Measurements from ENCODE around the gene UBAC1.
A peak's percentile ranks its signal among the peaks of the same experiment; 100 is the strongest.

The UBAC1 gene

DNA sequence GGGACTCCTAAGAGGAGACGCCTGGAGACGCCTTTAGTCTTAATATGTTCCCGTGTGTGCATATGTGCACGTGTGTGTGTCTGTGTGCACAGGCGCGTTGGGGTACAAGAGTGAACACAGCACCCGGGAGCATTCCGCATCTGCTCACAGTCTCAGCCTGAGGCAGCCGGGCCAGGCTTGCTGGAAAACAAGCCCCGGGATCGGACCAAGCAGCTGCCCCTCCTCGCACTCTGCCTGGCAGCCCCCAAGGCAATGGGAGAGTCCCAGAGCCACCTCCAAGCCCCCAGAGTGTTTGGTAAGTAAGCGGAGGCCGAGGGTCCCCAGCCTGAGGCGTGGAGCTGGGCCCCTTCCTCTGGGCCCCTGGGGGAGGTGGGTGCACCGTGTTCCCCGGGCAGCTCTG is 27.3 kb upstream of the UBAC1 start:
- ATAC-seq: no peak
- no peaks in the 10 kb centered on the region for H3K36me3 Mint-ChIP-seq (ENCODE audit: low read depth)
- peaks cover 15% of the 10 kb centered on the region for H3K4me1 Mint-ChIP-seq
- DNase-seq: no peak
- no peak overlapping the region for H3K4me3 Mint-ChIP-seq
- H3K27me3 Mint-ChIP-seq: no peaks in the 10 kb centered on the region
- H3K9me3 Mint-ChIP-seq: no peaks in the 10 kb centered on the region
- H3K27ac Mint-ChIP-seq: no peak overlapping the region

DNA sequence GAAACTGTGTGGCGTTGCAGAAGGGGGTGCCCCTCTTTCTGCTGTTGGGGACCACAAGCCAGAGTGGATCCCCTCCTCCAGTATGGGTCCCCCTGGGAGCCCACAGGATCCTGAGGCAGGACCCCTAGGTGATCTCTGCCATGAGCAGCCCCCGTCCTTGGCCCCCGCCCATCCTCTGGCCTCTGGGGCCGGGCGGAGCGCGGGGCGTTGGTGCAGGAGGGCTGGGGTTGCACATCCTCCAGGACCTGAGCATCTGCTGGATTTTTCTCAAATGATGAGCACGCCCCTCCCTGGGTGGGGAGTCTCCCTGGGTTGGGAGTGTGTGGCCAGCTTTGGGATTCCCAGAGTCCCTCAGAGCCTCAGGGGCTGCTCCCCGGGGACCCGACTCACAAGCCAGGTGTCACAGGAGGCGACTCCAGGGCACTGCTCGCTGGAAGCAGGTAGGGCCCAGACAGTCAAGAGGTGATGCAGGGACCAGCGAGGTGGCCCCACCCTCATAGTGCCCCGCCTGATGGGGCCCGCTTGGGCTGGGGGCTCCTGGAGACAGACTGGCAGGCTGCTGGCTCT is 26.7 kb upstream of the UBAC1 start:
- Mint-ChIP-seq H3K27ac (no peak overlapping the region), H3K4me3 (no peak overlapping the region), H3K4me1 (peaks cover 15% of the 10 kb centered on the region), H3K9me3 (no peaks in the 10 kb centered on the region), H3K27me3 (no peaks in the 10 kb centered on the region), H3K36me3 (ENCODE audit: low read depth) (no peaks in the 10 kb centered on the region)
- DNase-seq (no peak), ATAC-seq (no peak)

GRCh38 chr9:135986605-135987004 is 25.4 kb upstream of the UBAC1 start:
- no peak for ATAC-seq
- Mint-ChIP-seq H3K27ac (no peak overlapping the region), H3K9me3 (no peaks in the 10 kb centered on the region), H3K4me3 (no peak overlapping the region), H3K36me3 (ENCODE audit: low read depth) (no peaks in the 10 kb centered on the region), H3K27me3 (no peaks in the 10 kb centered on the region), H3K4me1 (peaks cover 6% of the 10 kb centered on the region)
- no peak for DNase-seq

- H3K4me1 Mint-ChIP-seq: peaks cover 6% of the 10 kb centered on the region
- no peak overlapping the region for H3K4me3 Mint-ChIP-seq
Observed at GRCh38 chr9:135985889-135986288, 24.7 kb upstream of the UBAC1 start.

GRCh38 chr9:135985459-135985774 is 24.2 kb upstream of the UBAC1 start:
- Mint-ChIP-seq H3K36me3 (ENCODE audit: low read depth) (no peaks in the 10 kb centered on the region), H3K4me3 (no peak overlapping the region), H3K4me1 (peaks cover 6% of the 10 kb centered on the region), H3K27me3 (no peaks in the 10 kb centered on the region), H3K9me3 (no peaks in the 10 kb centered on the region), H3K27ac (no peak overlapping the region)
- no peak for DNase-seq
- no peak for ATAC-seq

More at GRCh38 chr9:135985889-135986288, 24.7 kb upstream of the UBAC1 start:
- Mint-ChIP-seq H3K9me3 (no peaks in the 10 kb centered on the region), H3K27ac (no peak overlapping the region), H3K36me3 (ENCODE audit: low read depth) (no peaks in the 10 kb centered on the region), H3K27me3 (no peaks in the 10 kb centered on the region)
- DNase-seq (no peak), ATAC-seq (no peak)

- DNase-seq: no peak
- no peak overlapping the region for H3K4me3 Mint-ChIP-seq
- H3K4me1 Mint-ChIP-seq: peaks cover 2% of the 10 kb centered on the region
- no peak overlapping the region for H3K27ac Mint-ChIP-seq
- H3K9me3 Mint-ChIP-seq: no peaks in the 10 kb centered on the region
- no peaks in the 10 kb centered on the region for H3K36me3 Mint-ChIP-seq (ENCODE audit: low read depth)
- ATAC-seq: no peak
- H3K27me3 Mint-ChIP-seq: no peaks in the 10 kb centered on the region
Observed at GRCh38 chr9:135984072-135984710, 23.0 kb upstream of the UBAC1 start.

DNA sequence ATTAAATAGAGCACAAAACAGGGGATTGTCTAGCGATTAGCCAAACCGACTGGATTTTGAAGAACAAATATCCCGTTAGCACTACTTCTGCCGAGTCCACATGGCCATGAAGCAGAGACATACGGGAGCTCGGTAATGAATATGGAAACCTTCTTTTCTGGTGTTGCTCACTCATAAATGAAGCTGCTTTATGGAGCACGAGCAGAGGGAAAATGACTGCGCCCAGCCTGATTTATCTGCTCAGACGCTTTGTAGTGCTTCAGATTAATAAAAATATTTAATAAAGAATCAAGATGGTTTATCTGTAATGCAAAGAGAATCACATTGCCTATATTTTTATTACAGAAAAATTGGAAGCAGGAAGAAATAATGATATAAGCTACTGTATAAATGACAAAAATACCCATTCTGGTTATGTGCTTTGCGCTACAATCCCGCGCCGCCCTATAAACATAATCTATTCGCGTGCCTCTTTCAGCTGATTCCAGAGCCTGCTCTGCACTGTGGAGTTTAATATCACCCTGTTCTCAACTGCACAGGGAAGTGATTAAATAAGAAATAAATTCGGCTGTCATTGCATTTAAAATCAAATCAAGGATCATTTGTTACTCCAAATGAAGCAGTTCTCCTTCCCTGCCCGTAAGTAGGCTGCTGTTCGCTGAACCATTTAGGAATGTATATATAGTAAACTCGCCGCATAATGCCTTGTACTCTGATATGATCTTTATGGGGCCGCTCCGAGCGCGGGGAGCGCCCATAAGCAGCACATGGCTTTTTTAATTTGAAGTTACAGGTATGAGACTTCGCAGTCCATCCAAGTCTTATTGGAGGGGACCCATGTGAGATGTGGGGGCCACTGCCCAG is 22.3 kb upstream of the UBAC1 start:
- H3K27me3 Mint-ChIP-seq: peaks cover 2% of the 10 kb centered on the region

GRCh38 chr9:135982499-135983207 is 21.5 kb upstream of the UBAC1 start:
- Mint-ChIP-seq H3K27ac (no peak overlapping the region), H3K36me3 (ENCODE audit: low read depth) (no peaks in the 10 kb centered on the region), H3K4me1 (peaks cover 7% of the 10 kb centered on the region), H3K27me3 (peaks cover 2% of the 10 kb centered on the region), H3K9me3 (no peaks in the 10 kb centered on the region), H3K4me3 (no peak overlapping the region)
- no peak for ATAC-seq
- no peak for DNase-seq

More for the DNA sequence above, 22.3 kb upstream of the UBAC1 start:
- no peak overlapping the region for H3K27ac Mint-ChIP-seq
- no peaks in the 10 kb centered on the region for H3K9me3 Mint-ChIP-seq
- H3K36me3 Mint-ChIP-seq (ENCODE audit: low read depth): no peaks in the 10 kb centered on the region
- peaks cover 7% of the 10 kb centered on the region for H3K4me1 Mint-ChIP-seq
- DNase-seq (no peak), ATAC-seq (no peak)
- H3K4me3 Mint-ChIP-seq: no peak overlapping the region

- ATAC-seq (no peak), DNase-seq (no peak)
- Mint-ChIP-seq H3K27ac (no peak overlapping the region), H3K27me3 (peaks cover 2% of the 10 kb centered on the region), H3K4me3 (no peak overlapping the region), H3K36me3 (ENCODE audit: low read depth) (no peaks in the 10 kb centered on the region), H3K9me3 (no peaks in the 10 kb centered on the region), H3K4me1 (peaks cover 7% of the 10 kb centered on the region)
Observed at GRCh38 chr9:135980926-135981630, 19.9 kb upstream of the UBAC1 start.

GRCh38 chr9:135979547-135980166 is 18.5 kb upstream of the UBAC1 start:
- Mint-ChIP-seq H3K27me3 (peaks cover 2% of the 10 kb centered on the region), H3K36me3 (ENCODE audit: low read depth) (no peaks in the 10 kb centered on the region), H3K4me3 (no peak overlapping the region), H3K4me1 (peaks cover 7% of the 10 kb centered on the region), H3K27ac (no peak overlapping the region), H3K9me3 (no peaks in the 10 kb centered on the region)
- DNase-seq: no peak
- ATAC-seq: peak; percentile 12

- Mint-ChIP-seq H3K27me3 (peaks cover 2% of the 10 kb centered on the region), H3K9me3 (no peaks in the 10 kb centered on the region), H3K27ac (no peak overlapping the region), H3K36me3 (ENCODE audit: low read depth) (no peaks in the 10 kb centered on the region), H3K4me1 (peaks cover 7% of the 10 kb centered on the region), H3K4me3 (no peak overlapping the region)
- DNase-seq (peak; percentile 31), ATAC-seq (peak; percentile 37)
Observed at GRCh38 chr9:135978642-135979546, 17.7 kb upstream of the UBAC1 start.

DNA sequence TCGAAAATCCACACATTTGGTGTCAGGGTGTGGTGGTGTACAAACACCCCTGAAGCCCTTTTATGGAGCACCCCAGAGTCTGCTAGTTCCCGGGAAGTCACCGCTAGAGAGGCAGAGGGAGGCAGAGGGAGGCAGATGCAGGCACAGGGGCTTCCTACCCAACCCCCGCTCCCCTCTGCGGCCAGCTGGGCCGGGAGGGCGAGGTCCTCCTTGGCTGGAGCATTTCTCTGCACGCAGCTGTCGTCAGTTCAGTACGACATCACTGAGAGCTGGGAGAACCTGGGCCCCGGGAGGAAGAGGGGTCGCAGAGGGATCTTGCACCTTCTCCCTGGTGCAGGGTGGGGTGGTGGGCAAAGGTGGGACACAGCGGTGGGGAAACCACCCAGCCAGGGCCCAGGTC is 15.8 kb upstream of the UBAC1 start:
- no peaks in the 10 kb centered on the region for H3K36me3 Mint-ChIP-seq (ENCODE audit: low read depth)

GRCh38 chr9:135976531-135976930 is 15.4 kb upstream of the UBAC1 start:
- Mint-ChIP-seq H3K4me3 (no peak overlapping the region), H3K27ac (no peak overlapping the region), H3K27me3 (peaks cover 2% of the 10 kb centered on the region), H3K36me3 (ENCODE audit: low read depth) (no peaks in the 10 kb centered on the region), H3K4me1 (peaks cover 12% of the 10 kb centered on the region), H3K9me3 (no peaks in the 10 kb centered on the region)
- ATAC-seq (no peak), DNase-seq (no peak)

More for the DNA sequence above, 15.8 kb upstream of the UBAC1 start:
- Mint-ChIP-seq H3K27me3 (peaks cover 2% of the 10 kb centered on the region), H3K4me1 (peaks cover 12% of the 10 kb centered on the region), H3K4me3 (no peak overlapping the region), H3K9me3 (no peaks in the 10 kb centered on the region), H3K27ac (no peak overlapping the region)
- ATAC-seq (no peak), DNase-seq (no peak)

All from activated naive CD8-positive, alpha-beta T cell treated with anti-CD3 and anti-CD28 coated beads, Interleukin-2, amount 50 U/mL, for 24 hours (primary cell).